ENCODE measurements around the gene SUMF1.

Gene SUMF1

DNA sequence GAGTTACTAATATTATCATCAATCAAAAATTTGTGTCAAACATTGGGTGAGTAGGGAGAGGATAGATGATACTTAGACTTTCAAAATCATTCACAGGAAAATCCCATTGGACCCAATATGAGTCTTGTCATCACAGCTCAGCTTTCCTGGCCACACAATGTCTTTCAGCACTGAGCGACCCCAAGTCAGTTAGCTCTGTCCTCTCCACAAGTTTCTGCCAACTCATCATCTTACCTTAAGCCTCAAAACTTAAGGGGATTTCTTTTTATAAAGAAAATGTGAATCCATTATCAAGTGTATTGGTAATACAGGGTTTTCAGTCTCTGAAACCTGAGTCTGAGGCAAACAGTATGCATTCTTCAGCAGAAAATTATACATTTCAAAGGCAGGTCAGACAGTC, 55.8 kb downstream of the SUMF1 start:
- no peak for DNase-seq

- no peak for DNase-seq
Measured at GRCh38 chr3:4410606-4411005, 56.5 kb downstream of the SUMF1 start.

- DNase-seq = no peak
Measured at GRCh38 chr3:4409971-4410573, 57.0 kb downstream of the SUMF1 start.

DNA sequence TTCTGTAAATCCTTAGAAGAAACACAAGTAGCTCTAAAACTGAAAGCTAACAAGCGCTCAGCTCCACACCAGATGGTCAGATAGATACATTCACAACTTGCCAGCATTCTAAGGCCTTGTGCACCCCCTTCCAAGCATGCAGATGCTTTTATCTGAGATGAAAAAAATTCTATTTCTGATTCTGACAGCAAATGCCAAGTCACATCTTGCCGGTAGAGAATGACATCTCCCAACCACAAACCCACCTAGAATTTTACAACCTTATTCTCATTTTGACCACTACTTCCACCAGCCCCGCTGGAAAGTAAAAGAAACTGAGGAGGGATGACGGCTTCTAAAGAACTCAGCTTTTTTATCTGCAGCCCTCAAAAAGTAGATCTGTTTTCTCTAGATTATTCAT, 57.7 kb downstream of the SUMF1 start:
- no peak for DNase-seq

DNA sequence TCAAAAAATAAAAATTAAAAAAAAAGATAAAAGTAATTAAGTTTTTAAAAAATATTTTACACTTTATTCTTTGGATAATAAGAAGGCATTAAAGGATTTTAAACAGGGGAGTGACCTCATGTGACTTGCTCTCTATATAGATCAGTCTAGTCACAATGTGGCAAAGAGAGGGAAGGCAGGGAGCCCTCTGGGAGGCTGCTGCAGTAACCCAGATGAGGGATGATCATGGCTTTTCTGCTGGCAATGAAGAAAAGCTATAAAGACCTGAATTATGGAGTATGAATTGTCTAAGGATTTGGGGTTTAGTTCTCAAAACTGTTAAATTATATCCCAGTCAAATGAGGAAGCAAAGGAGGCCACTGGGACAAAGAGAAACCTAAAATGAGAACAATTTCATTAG, 58.1 kb downstream of the SUMF1 start:
- no peak for DNase-seq

- no peak for DNase-seq
Measured at GRCh38 chr3:4407941-4408340, 59.1 kb downstream of the SUMF1 start.

DNA sequence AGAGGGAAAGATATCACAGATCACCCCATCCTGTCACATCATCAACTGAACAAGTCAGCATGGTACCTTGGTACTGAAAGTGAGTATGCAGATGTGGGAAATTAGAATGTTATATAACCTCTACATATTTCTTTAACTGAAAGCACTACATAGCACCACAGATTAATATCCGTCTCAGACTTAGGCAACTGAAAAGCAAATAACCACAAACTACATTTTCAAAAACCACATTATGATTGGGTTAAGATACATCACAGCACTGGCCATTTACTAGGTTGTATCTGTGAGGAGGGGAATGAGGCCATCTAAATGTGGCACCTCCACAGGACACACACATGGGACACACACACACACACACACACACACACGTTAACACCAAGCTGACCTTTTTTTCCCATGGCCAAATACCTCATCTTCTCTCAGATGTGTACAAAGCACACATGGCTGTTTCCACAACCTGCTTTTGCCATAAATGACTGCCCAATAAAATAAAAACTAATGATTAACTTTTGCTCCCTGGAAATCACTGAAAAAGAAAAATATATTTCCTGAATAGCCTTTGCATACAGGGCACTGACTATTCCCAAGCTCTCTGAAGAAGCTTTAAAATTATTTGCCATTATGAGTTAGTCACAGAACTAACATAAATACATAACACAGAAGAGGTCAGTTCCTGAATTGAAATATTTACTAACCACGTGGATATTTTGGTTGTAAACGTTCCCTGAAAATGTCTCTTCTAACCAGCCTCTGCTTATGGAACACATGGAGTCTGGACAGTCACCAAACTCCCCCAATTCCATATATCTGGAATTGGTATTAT, 60.1 kb downstream of the SUMF1 start:
- DNase-seq = no peak

DNA sequence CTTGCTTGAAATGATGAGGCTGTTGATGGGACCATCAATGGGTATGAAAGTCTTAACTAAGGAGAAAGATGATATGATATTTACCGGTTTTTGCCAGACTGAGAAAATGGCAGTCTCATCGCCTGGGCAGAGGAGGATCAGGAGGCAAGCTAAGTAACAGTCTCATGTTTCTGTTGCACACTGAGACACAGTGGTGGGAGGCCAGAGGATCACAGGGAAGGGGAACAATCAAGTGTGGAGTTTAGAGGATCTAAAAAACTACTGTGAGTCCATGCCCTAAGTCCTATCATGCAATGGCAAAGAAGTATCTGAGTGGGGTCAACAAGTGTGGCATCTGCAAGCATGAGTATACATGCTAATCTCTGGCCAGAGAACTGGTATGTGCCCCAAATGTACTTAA, 62.2 kb downstream of the SUMF1 start:
- DNase-seq = no peak

- DNase-seq = no peak
Measured at GRCh38 chr3:4401441-4401840, 65.6 kb downstream of the SUMF1 start.

DNA sequence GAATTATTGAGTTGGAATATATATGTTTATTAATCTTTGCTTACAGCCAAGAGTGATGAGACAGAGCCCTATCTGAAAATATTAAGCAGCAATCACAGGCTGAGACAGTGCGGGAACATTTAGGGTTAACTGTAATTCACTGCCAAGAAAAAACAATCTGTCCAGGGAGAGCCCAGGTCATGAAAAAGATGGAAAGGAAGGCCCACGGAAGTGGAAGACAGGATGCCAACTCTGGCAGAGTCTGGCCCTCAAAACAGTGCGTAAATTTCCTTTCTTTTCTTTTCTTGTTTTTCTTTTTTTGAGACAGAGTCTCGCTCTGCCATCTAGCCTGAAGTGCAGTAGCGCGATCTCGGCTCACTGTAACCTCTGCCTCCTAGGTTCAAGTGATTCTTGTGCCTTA, 67.6 kb downstream of the SUMF1 start:
- DNase-seq = no peak

- DNase-seq = no peak
Measured at GRCh38 chr3:4398941-4399245, 68.2 kb downstream of the SUMF1 start.

GRCh38 chr3:4398120-4398940, 68.7 kb downstream of the SUMF1 start:
- DNase-seq = no peak

DNA sequence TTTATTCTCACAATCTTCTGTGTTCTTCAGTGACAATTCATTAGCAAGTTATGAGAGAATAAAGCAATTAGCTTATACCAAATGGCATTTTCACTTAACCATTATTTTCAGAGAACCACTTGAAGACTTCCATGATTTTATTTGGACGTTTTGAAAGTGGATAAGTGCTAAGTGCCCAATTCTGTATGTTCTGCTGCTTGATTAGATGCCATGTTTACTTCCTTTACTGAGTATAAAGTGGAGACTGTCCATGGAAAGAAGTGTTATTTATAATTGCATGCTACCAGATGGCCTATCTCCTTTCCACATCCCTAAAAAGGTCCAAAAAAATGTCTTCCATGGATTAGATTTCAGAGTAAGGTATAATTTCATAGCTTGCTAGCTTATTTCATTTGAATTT, 69.6 kb downstream of the SUMF1 start:
- no peak for DNase-seq

DNA sequence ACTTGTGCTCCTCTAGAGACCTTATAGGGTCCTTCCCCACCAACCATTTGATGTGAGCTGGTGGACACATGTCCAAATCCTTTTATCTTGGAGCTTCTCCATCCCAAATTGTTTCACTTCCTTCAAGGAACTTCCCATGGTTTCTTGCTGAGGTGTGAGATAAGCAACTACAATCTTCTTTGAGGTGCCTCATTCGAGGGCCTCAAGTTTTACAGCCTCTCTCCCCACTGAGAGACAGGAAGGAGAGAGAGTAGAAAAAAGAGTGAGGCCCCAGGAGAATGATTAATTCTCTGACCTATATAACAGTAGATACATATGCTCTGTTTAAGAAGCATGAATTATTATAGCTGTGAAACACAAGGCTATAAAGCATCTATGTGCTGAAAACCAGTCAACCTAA, 70.5 kb downstream of the SUMF1 start:
- DNase-seq = no peak

DNA sequence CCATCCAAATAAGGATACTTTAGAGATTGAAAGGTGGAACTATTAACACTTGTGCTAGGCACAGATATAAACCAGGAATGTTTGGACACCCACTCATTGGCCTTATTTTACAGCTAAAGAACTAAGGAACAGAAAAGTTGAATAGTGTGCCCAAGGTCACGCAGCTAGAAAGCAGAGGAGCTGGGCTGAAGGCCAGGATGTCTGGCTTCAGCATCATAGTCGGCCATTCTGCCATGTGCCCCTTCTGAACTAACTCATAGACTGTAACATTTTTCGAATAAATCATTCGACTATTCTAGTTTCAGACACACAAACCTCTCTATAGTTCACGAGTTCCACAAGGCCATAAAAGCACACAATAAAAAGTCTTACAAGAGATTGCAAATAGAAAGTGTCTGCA, 71.1 kb downstream of the SUMF1 start:
- DNase-seq = no peak

DNA sequence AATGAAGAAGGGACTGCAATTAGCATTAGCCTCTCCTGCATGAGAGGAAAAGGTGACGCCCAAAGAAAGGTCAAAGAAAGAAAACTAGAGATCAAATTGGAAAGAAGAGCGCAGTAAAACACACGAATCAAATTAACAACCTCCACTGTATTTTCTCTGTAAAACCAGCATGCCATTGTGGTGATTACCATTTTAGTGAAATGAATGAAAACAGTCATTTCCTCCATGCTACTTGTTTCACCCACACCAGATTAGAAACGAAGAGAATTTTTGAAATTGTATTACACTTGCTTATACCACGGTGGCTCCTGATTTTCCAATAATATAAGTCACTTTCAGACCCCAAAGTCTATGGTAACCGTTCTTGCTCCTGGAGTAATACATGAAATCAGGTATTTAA, 71.6 kb downstream of the SUMF1 start:
- DNase-seq = no peak

DNA sequence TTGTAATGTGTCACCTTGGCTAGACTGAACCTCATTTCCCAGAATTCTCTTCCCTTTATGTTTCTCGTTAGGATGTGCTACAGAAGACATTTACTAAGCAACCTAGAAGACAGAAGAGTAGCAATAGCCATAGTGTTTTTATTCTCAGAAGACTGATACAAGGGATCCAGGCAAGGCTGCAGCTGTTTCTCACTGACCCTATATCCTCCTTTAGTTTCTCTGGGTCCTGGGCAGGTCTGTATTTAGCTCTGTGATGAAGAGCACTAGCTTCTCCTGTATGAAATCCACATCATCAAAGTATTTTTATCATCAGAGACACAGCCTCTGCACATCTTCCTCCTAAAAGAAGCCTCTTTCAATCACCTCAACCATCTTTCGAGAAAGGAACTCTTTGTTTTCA, 72.5 kb downstream of the SUMF1 start:
- DNase-seq = no peak

DNA sequence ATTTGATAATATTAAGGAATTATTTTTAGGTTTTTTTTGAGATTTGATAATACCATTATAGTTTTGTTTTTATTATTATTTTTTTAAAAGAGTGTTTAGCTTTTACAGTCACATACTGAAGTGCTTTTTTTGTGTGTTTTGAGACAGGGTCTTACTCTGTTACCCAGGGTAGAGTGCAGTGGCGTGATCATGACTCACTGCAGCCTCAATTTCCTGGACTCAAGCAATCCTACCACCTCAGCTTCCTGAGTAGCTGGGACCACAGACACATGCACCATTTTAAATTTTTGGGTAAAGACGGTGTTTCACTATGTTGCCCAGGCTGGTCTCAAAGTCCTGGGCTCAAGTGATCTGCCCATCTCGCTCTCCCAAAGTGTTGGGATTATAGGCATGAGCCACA, 73.0 kb downstream of the SUMF1 start:
- DNase-seq = peak; percentile 41

GRCh38 chr3:4392992-4393391, 74.1 kb downstream of the SUMF1 start:
- DNase-seq = no peak

DNA sequence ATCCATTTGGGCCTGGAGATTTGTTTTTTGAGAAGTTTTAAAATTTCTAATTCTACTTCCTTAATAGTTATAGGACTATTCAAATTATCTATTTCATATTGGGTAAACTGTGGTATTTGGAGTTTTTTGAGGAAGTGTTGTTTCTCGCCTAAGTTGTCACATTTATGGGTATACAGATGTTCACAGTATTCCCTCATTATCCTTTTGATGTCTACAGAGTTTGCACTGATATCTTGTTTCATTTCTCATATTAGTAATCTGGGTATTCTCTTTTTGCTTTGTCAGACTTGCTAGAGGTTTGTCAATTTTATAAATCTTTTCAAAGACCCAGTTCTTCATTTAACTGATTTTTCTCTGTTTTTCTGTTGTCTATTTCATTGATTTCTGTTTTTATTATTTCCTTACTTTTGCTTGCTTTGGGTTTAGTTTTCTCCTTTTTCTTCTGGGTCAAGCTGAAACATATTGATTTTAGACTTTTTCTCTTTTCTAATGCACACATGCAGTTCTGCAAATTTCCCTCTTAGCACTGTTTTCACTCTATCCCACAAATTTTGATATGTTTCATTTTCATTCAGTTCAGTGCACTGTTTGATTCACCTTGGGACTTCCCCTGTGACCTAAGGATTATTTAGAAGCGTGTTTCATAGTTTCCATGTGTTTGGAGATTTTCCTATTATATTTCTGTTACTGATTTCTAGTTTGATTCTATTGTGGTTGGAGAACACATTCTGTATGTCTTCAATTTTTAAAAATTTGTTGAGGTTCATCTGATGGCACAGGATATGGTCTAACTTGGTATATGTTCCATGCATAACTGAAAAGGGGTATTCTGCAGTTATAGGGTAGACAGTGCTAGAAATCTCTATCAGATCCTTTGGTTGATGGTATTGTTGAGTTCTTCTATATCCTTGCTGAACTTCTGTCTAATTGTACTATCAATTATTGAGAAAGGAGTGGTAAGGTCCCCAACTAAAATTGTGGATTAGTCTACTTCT, 79.6 kb downstream of the SUMF1 start:
- DNase-seq = no peak

- no peak for DNase-seq
Measured at GRCh38 chr3:4385201-4385600, 81.9 kb downstream of the SUMF1 start.

DNA sequence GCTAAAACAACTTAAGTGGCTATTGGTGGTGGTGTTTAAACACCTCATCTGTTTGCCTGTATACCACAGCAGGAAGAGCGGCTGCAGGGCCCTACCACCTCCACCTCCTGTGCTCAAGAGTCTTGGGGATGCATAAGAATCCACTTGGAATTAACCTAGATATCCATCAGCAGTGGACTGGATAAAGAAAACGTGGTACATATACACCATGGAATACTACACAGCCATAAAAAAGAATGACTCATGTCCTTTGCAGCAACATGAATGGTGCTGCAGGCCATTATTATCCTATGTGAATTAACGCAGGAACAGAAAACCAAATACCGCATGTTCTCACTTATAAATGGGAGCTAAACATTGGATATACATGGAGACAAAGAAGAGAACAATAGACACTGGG, 87.1 kb downstream of the SUMF1 start:
- no peak for DNase-seq

DNA sequence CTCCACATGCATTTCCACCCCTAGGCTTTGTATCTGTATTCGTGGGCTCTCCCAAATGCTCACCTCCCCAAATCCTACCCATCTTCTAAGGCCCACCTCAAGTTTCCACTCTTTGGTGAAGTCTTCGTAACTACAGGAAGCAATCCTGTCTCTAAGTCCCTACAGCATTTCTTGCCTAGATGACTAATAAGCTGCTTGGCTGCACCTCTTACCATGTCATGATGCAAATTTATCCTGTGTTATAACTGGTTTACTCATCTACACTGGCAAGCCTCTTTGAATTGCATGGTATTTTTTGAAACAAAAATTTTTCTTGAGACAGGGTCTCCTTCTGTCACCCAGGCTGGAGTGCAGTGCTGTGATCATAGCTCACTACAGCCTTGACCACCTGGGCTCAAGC, 90.6 kb downstream of the SUMF1 start:
- no peak for DNase-seq
